ENCODE results near the gene CHKB. TPM values are rescaled to one million over a fixed set of nuclear protein-coding genes. Genes with fewer than 3 reads are reported as not detected.
A peak's percentile ranks its signal among the peaks of the same experiment; 100 is the strongest.

The CHKB gene
- total and polyA plus RNA-seq, 10 of the 15 experiments (the other 5 are each of a cell fraction or from before 2014, with no cell fraction given), result 10.0 to 93.9 (median 57.0) TPM

DNA sequence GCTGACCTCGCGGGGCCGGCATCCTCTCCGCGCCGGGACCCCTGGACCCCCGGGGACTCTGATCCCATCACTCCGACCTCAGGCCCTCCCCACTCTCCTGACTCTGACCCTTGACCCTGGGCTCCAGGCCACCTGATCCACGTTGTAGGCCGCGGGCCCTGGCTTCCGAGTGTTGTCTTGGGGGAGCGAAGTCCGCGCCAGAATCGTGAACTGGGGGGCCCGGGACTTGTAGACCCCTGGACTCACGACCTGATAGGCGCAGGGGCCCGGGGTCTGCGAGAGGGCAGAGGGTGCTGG, 52.1 kb downstream of the CHKB start:
- ATAC-seq, result peak; percentile 0; the same call in 2 of the 3 replicates
- ChIA-PET POLR2A (interaction anchor here (4.2 kb wide), 1 partner anchor 11 kb away, joined by 61 read pairs; no protein-coding TSS in a partner anchor), CTCF (interaction anchor here (0.7 kb wide), 1 partner anchor 10 kb away, joined by 4 read pairs; no protein-coding TSS in a partner anchor)
- no peak for TF ChIP-seq STAT1 (conservative IDR thresholded peaks at IDR 0.05)
- no peak for TF ChIP-seq GABPA (IDR thresholded peaks at IDR 0.05; ENCODE audit: low read depth)
- TF ChIP-seq STAT3 (IDR thresholded peaks at IDR 0.05; ENCODE audit: low read depth, low read length), result no peak
- TF ChIP-seq, protein P1, sequence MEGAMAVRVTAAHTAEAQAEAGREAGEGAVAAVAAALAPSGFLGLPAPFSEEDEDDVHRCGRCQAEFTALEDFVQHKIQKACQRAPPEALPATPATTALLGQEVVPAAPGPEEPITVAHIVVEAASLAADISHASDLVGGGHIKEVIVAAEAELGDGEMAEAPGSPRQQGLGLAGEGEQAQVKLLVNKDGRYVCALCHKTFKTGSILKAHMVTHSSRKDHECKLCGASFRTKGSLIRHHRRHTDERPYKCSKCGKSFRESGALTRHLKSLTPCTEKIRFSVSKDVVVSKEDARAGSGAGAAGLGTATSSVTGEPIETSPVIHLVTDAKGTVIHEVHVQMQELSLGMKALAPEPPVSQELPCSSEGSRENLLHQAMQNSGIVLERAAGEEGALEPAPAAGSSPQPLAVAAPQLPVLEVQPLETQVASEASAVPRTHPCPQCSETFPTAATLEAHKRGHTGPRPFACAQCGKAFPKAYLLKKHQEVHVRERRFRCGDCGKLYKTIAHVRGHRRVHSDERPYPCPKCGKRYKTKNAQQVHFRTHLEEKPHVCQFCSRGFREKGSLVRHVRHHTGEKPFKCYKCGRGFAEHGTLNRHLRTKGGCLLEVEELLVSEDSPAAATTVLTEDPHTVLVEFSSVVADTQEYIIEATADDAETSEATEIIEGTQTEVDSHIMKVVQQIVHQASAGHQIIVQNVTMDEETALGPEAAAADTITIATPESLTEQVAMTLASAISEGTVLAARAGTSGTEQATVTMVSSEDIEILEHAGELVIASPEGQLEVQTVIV (IDR thresholded peaks at IDR 0.05; ENCODE audit: borderline replicate concordance, partially characterized antibody), result no peak
- TF ChIP-seq NFXL1 (IDR thresholded peaks at IDR 0.05; ENCODE audit: borderline replicate concordance), result no peak
- TF ChIP-seq JUNB (IDR thresholded peaks at IDR 0.05), result no peak
- TF ChIP-seq, protein P2, sequence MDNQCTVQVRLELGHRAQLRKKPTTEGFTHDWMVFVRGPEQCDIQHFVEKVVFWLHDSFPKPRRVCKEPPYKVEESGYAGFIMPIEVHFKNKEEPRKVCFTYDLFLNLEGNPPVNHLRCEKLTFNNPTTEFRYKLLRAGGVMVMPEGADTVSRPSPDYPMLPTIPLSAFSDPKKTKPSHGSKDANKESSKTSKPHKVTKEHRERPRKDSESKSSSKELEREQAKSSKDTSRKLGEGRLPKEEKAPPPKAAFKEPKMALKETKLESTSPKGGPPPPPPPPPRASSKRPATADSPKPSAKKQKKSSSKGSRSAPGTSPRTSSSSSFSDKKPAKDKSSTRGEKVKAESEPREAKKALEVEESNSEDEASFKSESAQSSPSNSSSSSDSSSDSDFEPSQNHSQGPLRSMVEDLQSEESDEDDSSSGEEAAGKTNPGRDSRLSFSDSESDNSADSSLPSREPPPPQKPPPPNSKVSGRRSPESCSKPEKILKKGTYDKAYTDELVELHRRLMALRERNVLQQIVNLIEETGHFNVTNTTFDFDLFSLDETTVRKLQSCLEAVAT (IDR thresholded peaks at IDR 0.05), result no peak
- no peak for TF ChIP-seq TCF7 (IDR thresholded peaks at IDR 0.05; ENCODE audit: borderline replicate concordance)
- TF ChIP-seq, protein P3, sequence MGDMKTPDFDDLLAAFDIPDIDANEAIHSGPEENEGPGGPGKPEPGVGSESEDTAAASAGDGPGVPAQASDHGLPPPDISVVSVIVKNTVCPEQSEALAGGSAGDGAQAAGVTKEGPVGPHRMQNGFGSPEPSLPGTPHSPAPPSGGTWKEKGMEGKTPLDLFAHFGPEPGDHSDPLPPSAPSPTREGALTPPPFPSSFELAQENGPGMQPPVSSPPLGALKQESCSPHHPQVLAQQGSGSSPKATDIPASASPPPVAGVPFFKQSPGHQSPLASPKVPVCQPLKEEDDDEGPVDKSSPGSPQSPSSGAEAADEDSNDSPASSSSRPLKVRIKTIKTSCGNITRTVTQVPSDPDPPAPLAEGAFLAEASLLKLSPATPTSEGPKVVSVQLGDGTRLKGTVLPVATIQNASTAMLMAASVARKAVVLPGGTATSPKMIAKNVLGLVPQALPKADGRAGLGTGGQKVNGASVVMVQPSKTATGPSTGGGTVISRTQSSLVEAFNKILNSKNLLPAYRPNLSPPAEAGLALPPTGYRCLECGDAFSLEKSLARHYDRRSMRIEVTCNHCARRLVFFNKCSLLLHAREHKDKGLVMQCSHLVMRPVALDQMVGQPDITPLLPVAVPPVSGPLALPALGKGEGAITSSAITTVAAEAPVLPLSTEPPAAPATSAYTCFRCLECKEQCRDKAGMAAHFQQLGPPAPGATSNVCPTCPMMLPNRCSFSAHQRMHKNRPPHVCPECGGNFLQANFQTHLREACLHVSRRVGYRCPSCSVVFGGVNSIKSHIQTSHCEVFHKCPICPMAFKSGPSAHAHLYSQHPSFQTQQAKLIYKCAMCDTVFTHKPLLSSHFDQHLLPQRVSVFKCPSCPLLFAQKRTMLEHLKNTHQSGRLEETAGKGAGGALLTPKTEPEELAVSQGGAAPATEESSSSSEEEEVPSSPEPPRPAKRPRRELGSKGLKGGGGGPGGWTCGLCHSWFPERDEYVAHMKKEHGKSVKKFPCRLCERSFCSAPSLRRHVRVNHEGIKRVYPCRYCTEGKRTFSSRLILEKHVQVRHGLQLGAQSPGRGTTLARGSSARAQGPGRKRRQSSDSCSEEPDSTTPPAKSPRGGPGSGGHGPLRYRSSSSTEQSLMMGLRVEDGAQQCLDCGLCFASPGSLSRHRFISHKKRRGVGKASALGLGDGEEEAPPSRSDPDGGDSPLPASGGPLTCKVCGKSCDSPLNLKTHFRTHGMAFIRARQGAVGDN (IDR thresholded peaks at IDR 0.05), result 0 out of 2 replicates have a peak, but pooled peaks have one; percentile 12
- no peak for TF ChIP-seq ASH2L (IDR thresholded peaks at IDR 0.05; ENCODE audit: borderline replicate concordance, low read depth)
- TF ChIP-seq NFYB (IDR thresholded peaks at IDR 0.05; ENCODE audit: insufficient read depth, low read depth, low read length), result no peak
- TF ChIP-seq RFX5 (IDR thresholded peaks at IDR 0.05; ENCODE audit: low read depth, low read length), result no peak
- TF ChIP-seq PAX8 (IDR thresholded peaks at IDR 0.05), result no peak
- TF ChIP-seq MYB (IDR thresholded peaks at IDR 0.05; ENCODE audit: borderline replicate concordance, low read depth, low read length), result no peak
- no peak for TF ChIP-seq SMARCA5 (IDR thresholded peaks at IDR 0.05)
- TF ChIP-seq, protein P4, sequence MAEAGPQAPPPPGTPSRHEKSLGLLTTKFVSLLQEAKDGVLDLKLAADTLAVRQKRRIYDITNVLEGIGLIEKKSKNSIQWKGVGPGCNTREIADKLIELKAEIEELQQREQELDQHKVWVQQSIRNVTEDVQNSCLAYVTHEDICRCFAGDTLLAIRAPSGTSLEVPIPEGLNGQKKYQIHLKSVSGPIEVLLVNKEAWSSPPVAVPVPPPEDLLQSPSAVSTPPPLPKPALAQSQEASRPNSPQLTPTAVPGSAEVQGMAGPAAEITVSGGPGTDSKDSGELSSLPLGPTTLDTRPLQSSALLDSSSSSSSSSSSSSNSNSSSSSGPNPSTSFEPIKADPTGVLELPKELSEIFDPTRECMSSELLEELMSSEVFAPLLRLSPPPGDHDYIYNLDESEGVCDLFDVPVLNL (IDR thresholded peaks at IDR 0.05; ENCODE audit: low read depth, low read length), result no peak
- no peak for TF ChIP-seq CHD1 (IDR thresholded peaks at IDR 0.05; ENCODE audit: low read depth, low read length)

More for the DNA sequence above, 52.1 kb downstream of the CHKB start:
- no peak for DNase-seq (ENCODE audit: low read depth, low spot score)
- intact Hi-C loops (cut with micrococcal nuclease; ENCODE audit: unreplicated experiment), result no loop called here
- RAD21 ChIA-PET (ENCODE audit: unreplicated experiment), result no interaction called here
- Histone ChIP-seq H3K27ac (ENCODE audit: control insufficient read depth, insufficient read depth) (peak overlapping the region; percentile 100), H3K4me2 (ENCODE audit: control insufficient read depth, insufficient read depth) (peak overlapping the region; percentile 71), H3K4me1 (ENCODE audit: control insufficient read depth, insufficient read depth, low read length) (peaks cover 36% of the 10 kb centered on the region), H2AFZ (ENCODE audit: control insufficient read depth, low read depth, low read length) (no peak overlapping the region), H3K4me3 (peak overlapping the region; percentile 78), H3K79me2 (ENCODE audit: control insufficient read depth, insufficient read depth, low read length) (peaks cover 61% of the 10 kb centered on the region), H3K9ac (ENCODE audit: control insufficient read depth, insufficient read depth, low read length) (peak overlapping the region; percentile 100), H4K20me1 (ENCODE audit: control insufficient read depth, insufficient read depth) (no peaks in the 10 kb centered on the region), H3K36me3 (ENCODE audit: control insufficient read depth in 2 of 2, insufficient read depth in 2 of 2, low read length in 1 of 2) (no peaks in the 10 kb centered on the region; a peak in 3 of 4 replicates), H3K9me3 (replicated peaks; ENCODE audit: control insufficient read depth, insufficient read depth, low read length) (no peaks in the 10 kb centered on the region), H3K27me3 (replicated peaks in 1 of 2; ENCODE audit: control insufficient read depth in 2 of 2, insufficient read depth in 2 of 2, low read length in 1 of 2) (no peaks in the 10 kb centered on the region)
- no peak for FAIRE-seq
- no TSS peak for BruUV-seq (replicated peaks)
- SMC1A ChIA-PET (ENCODE audit: uncharacterized antibody, unreplicated experiment), result interaction anchor here (1.9 to 2.4 kb wide), 2 partner anchors 11 to 22 kb away, joined by 5 to 18 read pairs; partner anchors contain the start of gene NCAPH2
- in situ Hi-C loops (cut with MboI), result loop anchor here (10.0 kb wide), 1 partner anchor 566 kb away; the partner anchor contains the start of gene PIM3
- WGBS (ENCODE audit: insufficient coverage, insufficient replicate concordance, low lambda C conversion rate, missing lambda C conversion rate), result under 1% methylated on average over 21 of the region's 21 CpGs

Data from GM12878 (cell line).